Measurements from ENCODE around the gene ARRB1.
"Not testable (repeated sequence)": the region's sequence is repeated elsewhere in the genome, so short reads cannot be mapped to it uniquely, and the experiment has no call there.

ARRB1 gene

GRCh38 chr11:75323609-75324008, 27.9 kb downstream of the ARRB1 start:
- no peak for DNase-seq (ENCODE audit: low read depth)

GRCh38 chr11:75320643-75321042, 30.8 kb downstream of the ARRB1 start:
- no peak for DNase-seq (ENCODE audit: low read depth)

GRCh38 chr11:75320046-75320618, 31.3 kb downstream of the ARRB1 start:
- no peak for DNase-seq (ENCODE audit: low read depth)

GRCh38 chr11:75319035-75319877, 32.2 kb downstream of the ARRB1 start:
- DNase-seq (ENCODE audit: low read depth), result peak; percentile 55

- no peak for DNase-seq (ENCODE audit: low read depth)
These were observed 33.9 kb downstream of the ARRB1 start for GRCh38 chr11:75317446-75318122.

GRCh38 chr11:75315439-75315805, 36.0 kb downstream of the ARRB1 start:
- no peak for DNase-seq (ENCODE audit: low read depth)

- DNase-seq (ENCODE audit: low read depth), result no peak
These were observed 36.6 kb downstream of the ARRB1 start for GRCh38 chr11:75314771-75315438.

GRCh38 chr11:75313513-75314272, 37.8 kb downstream of the ARRB1 start:
- DNase-seq (ENCODE audit: low read depth), result peak; percentile 65

GRCh38 chr11:75312346-75312745, 39.1 kb downstream of the ARRB1 start:
- no peak for DNase-seq (ENCODE audit: low read depth)

GRCh38 chr11:75311858-75312288, 39.6 kb downstream of the ARRB1 start:
- peak; percentile 26 for DNase-seq (ENCODE audit: low read depth)

GRCh38 chr11:75308986-75309385, 42.5 kb downstream of the ARRB1 start:
- no peak for DNase-seq (ENCODE audit: low read depth)

GRCh38 chr11:75308116-75308515, 43.3 kb downstream of the ARRB1 start:
- DNase-seq (ENCODE audit: low read depth), result no peak

GRCh38 chr11:75307058-75307457, 44.4 kb downstream of the ARRB1 start:
- no peak for DNase-seq (ENCODE audit: low read depth)

GRCh38 chr11:75306529-75306928, 44.9 kb downstream of the ARRB1 start:
- no peak for DNase-seq (ENCODE audit: low read depth)

- no peak for DNase-seq (ENCODE audit: low read depth)
These were observed 45.5 kb downstream of the ARRB1 start for GRCh38 chr11:75305993-75306392.

- DNase-seq (ENCODE audit: low read depth), result no peak
These were observed 46.0 kb downstream of the ARRB1 start for GRCh38 chr11:75305452-75305851.

- DNase-seq (ENCODE audit: low read depth), result not testable (repeated sequence)
These were observed 46.5 kb downstream of the ARRB1 start for GRCh38 chr11:75304941-75305340.

GRCh38 chr11:75303544-75304224, 47.8 kb downstream of the ARRB1 start:
- no peak for DNase-seq (ENCODE audit: low read depth)

GRCh38 chr11:75302371-75302770, 49.1 kb downstream of the ARRB1 start:
- no peak for DNase-seq (ENCODE audit: low read depth)

GRCh38 chr11:75301601-75302345, 49.7 kb downstream of the ARRB1 start:
- DNase-seq (ENCODE audit: low read depth), result no peak
